Medulla oblongata (tissue), 1 donor: ENCODE results near the gene LYST.
"Not testable (repeated sequence)": the region's sequence is repeated elsewhere in the genome, so short reads cannot be mapped to it uniquely, and the experiment has no call there.

Experiments used
- DNase-seq: peaks from one replicate; pipeline ENCODE4 v3.0.0-alpha.2; 2015; ENCODE audit errors: extremely low spot score

LYST gene

GRCh38 chr1:235820061-235820460 is 46.6 kb downstream of the LYST start:
- no peak for DNase-seq

GRCh38 chr1:235818632-235819136 is 48.0 kb downstream of the LYST start:
- DNase-seq, result no peak

- no peak for DNase-seq
Measured at GRCh38 chr1:235817101-235817728, 49.5 kb downstream of the LYST start.

GRCh38 chr1:235809688-235810397 is 56.9 kb downstream of the LYST start:
- DNase-seq, result no peak

- no peak for DNase-seq
Measured at GRCh38 chr1:235808223-235808622, 58.5 kb downstream of the LYST start.

- DNase-seq, result no peak
Measured at GRCh38 chr1:235806123-235806522, 60.6 kb downstream of the LYST start.

- DNase-seq, result no peak
Measured at GRCh38 chr1:235802573-235803346, 63.9 kb downstream of the LYST start.

- no peak for DNase-seq
Measured at GRCh38 chr1:235799264-235799663, 67.4 kb downstream of the LYST start.

- DNase-seq, result no peak
Measured at GRCh38 chr1:235791532-235792060, 75.1 kb downstream of the LYST start.

- DNase-seq, result no peak
Measured at GRCh38 chr1:235790123-235790522, 76.6 kb downstream of the LYST start.

- not testable (repeated sequence) for DNase-seq
Measured at GRCh38 chr1:235786227-235786898, 80.3 kb downstream of the LYST start.

- no peak for DNase-seq
Measured at GRCh38 chr1:235784950-235785349, 81.8 kb downstream of the LYST start.

- peak; percentile 10 for DNase-seq
Measured at GRCh38 chr1:235783148-235783776, 83.4 kb downstream of the LYST start.

- DNase-seq, result no peak
Measured at GRCh38 chr1:235782601-235783000, 84.1 kb downstream of the LYST start.

- no peak for DNase-seq
Measured at GRCh38 chr1:235781807-235782206, 84.9 kb downstream of the LYST start.

GRCh38 chr1:235779770-235780169 is 86.9 kb downstream of the LYST start:
- no peak for DNase-seq

- DNase-seq, result no peak
Measured at GRCh38 chr1:235776396-235776795, 90.3 kb downstream of the LYST start.

GRCh38 chr1:235775246-235775860 is 91.4 kb downstream of the LYST start:
- DNase-seq, result no peak

GRCh38 chr1:235767795-235768194 is 98.9 kb downstream of the LYST start:
- DNase-seq, result no peak

GRCh38 chr1:235766794-235767285 is 99.9 kb downstream of the LYST start:
- DNase-seq, result no peak

GRCh38 chr1:235763962-235764361 is 102.7 kb downstream of the LYST start:
- DNase-seq, result no peak
